Cerebellar nuclear complex (tissue), 1 donor: ENCODE measurements around the gene CHFR.
"Not testable (repeated sequence)": the region's sequence is repeated elsewhere in the genome, so short reads cannot be mapped to it uniquely, and the experiment has no call there.

Source experiments
- DNase-seq, 2 experiments: peaks; one replicate each; lab custom pipeline; 2025; lab: John Stamatoyannopoulos, UW

The CHFR gene

GRCh38 chr12:132874620-132875019 lies 12.8 kb downstream of the CHFR start:
- not testable (repeated sequence) for DNase-seq

GRCh38 chr12:132874175-132874574 lies 13.2 kb downstream of the CHFR start:
- no peak for DNase-seq

- no peak for DNase-seq
Observed at GRCh38 chr12:132873724-132874123, 13.7 kb downstream of the CHFR start.

GRCh38 chr12:132872975-132873421 lies 14.4 kb downstream of the CHFR start:
- DNase-seq = no peak

GRCh38 chr12:132872073-132872855 lies 15.1 kb downstream of the CHFR start:
- DNase-seq = no peak

GRCh38 chr12:132869551-132869950 lies 17.9 kb downstream of the CHFR start:
- DNase-seq = no peak

- no peak for DNase-seq
Observed at GRCh38 chr12:132866251-132866828, 21.1 kb downstream of the CHFR start.

- DNase-seq = no peak
Observed at GRCh38 chr12:132861558-132861957, 25.8 kb downstream of the CHFR start.

GRCh38 chr12:132858718-132859266 lies 28.6 kb downstream of the CHFR start:
- no peak for DNase-seq

- not testable (repeated sequence) for DNase-seq
Observed at GRCh38 chr12:132857019-132857418, 30.4 kb downstream of the CHFR start.

GRCh38 chr12:132856581-132856980 lies 30.8 kb downstream of the CHFR start:
- DNase-seq = no peak

- DNase-seq = not testable (repeated sequence)
Observed at GRCh38 chr12:132855211-132855610, 32.2 kb downstream of the CHFR start.

- no peak for DNase-seq
Observed at GRCh38 chr12:132853285-132854092, 33.9 kb downstream of the CHFR start.

- no peak for DNase-seq
Observed at GRCh38 chr12:132852496-132852895, 34.9 kb downstream of the CHFR start.

- DNase-seq = no peak
Observed at GRCh38 chr12:132851465-132851864, 35.9 kb downstream of the CHFR start.

- peak in 1 of 2 experiments; percentile 49 for DNase-seq
Observed at GRCh38 chr12:132850291-132850690, 37.1 kb downstream of the CHFR start.

GRCh38 chr12:132848521-132848920 lies 38.9 kb downstream of the CHFR start:
- DNase-seq = no peak

- no peak for DNase-seq
Observed at GRCh38 chr12:132847363-132848356, 39.7 kb downstream of the CHFR start.

- DNase-seq = not testable (repeated sequence)
Observed at GRCh38 chr12:132844681-132845080, 42.7 kb downstream of the CHFR start.

GRCh38 chr12:132842449-132843045 lies 44.9 kb downstream of the CHFR start:
- DNase-seq = no peak

GRCh38 chr12:132841151-132841550 lies 46.3 kb downstream of the CHFR start:
- DNase-seq = no peak
